WERI-Rb-1 (cell line): ENCODE data around the gene NDUFAF3.

Experiments used
- DNase-seq: peaks from one replicate; pipeline ENCODE4 v3.0.0-alpha.2; 2020
- H3K27ac ChIP-seq: fragments of 250-450 bp; sonication (Bioruptor Pico); 2 replicates; pipeline ENCODE4 v1.5.1; 2020; ENCODE audit warnings: mild to moderate bottlenecking, moderate library complexity
- H3K27me3 ChIP-seq: fragments of 250-450 bp; sonication (Bioruptor Pico); 2 replicates; pipeline ENCODE4 v1.5.1; 2021; ENCODE audit warnings: mild to moderate bottlenecking, low read depth, moderate library complexity; ENCODE audit not compliant: insufficient read depth, severe bottlenecking
- H3K36me3 ChIP-seq: fragments of 250-450 bp; sonication (Bioruptor Pico); 2 replicates; pipeline ENCODE4 v1.5.1; 2020; ENCODE audit warnings: mild to moderate bottlenecking, moderate library complexity
- H3K4me3 ChIP-seq: 2 replicates; pipeline ENCODE4 v1.5.1; 2011; ENCODE audit warnings: low read depth, mild to moderate bottlenecking, control low read depth, low read length
- H3K9me3 ChIP-seq: fragments of 250-450 bp; sonication (Bioruptor Pico); 2 replicates; pipeline ENCODE4 v1.5.1; 2021; ENCODE audit warnings: mild to moderate bottlenecking, moderate library complexity; ENCODE audit not compliant: severe bottlenecking
- TF ChIP-seq, protein P1 (sequence below): IDR thresholded peaks from 2 replicates; pipeline ENCODE4 v1.5.1; 2011; ENCODE audit warnings: low read depth, mild to moderate bottlenecking, control low read depth, inconsistent platforms, low read length

NDUFAF3 gene

DNA sequence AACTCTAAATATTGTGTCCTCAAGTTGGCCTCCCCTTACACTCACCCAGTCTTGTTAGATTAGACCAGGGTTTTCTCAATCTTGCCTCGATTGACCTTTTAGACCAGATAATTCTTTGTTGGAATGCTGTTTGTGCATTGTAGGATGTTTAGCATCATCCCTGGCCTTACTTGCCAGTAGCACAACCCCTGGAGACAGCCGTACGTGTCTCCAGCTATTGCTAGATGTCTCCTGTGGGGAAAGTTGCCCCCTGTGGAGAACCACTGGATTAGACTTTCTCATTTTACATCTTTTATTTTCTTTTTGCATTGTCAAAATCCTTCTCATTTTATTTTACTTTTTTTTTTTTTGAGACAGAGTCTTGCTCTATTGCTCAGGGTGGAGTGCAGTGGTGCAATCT, 12.5 kb upstream of the NDUFAF3 start:
- H3K9me3 ChIP-seq, result no peaks in the 10 kb centered on the region
- H3K27ac ChIP-seq, result no peak overlapping the region
- H3K4me3 ChIP-seq, result no peak overlapping the region
- TF ChIP-seq, protein P1, sequence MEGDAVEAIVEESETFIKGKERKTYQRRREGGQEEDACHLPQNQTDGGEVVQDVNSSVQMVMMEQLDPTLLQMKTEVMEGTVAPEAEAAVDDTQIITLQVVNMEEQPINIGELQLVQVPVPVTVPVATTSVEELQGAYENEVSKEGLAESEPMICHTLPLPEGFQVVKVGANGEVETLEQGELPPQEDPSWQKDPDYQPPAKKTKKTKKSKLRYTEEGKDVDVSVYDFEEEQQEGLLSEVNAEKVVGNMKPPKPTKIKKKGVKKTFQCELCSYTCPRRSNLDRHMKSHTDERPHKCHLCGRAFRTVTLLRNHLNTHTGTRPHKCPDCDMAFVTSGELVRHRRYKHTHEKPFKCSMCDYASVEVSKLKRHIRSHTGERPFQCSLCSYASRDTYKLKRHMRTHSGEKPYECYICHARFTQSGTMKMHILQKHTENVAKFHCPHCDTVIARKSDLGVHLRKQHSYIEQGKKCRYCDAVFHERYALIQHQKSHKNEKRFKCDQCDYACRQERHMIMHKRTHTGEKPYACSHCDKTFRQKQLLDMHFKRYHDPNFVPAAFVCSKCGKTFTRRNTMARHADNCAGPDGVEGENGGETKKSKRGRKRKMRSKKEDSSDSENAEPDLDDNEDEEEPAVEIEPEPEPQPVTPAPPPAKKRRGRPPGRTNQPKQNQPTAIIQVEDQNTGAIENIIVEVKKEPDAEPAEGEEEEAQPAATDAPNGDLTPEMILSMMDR, result no peak
- peaks cover 53% of the 10 kb centered on the region for H3K36me3 ChIP-seq
- H3K27me3 ChIP-seq, result no peaks in the 10 kb centered on the region
- no peak for DNase-seq

DNA sequence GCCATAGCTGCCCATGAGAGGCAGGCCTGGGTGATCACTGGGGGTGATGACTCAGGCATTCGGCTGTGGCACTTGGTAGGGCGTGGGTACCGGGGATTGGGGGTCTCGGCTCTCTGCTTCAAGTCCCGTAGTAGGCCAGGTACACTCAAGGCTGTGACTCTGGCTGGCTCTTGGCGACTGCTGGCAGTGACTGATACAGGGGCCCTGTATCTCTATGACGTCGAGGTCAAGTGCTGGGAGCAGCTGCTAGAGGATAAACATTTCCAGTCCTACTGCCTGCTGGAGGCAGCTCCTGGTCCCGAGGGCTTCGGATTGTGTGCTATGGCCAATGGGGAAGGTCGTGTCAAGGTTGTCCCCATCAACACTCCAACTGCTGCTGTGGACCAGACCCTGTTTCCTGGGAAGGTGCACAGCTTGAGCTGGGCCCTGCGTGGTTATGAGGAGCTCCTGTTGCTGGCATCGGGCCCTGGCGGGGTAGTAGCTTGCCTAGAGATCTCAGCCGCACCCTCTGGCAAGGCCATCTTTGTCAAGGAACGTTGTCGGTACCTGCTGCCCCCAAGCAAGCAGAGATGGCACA, 9.4 kb upstream of the NDUFAF3 start:
- Histone ChIP-seq H3K9me3 (no peaks in the 10 kb centered on the region), H3K4me3 (no peak overlapping the region), H3K36me3 (peaks cover 71% of the 10 kb centered on the region), H3K27me3 (no peaks in the 10 kb centered on the region), H3K27ac (no peak overlapping the region)
- TF ChIP-seq, protein P1, result no peak
- no peak for DNase-seq

DNA sequence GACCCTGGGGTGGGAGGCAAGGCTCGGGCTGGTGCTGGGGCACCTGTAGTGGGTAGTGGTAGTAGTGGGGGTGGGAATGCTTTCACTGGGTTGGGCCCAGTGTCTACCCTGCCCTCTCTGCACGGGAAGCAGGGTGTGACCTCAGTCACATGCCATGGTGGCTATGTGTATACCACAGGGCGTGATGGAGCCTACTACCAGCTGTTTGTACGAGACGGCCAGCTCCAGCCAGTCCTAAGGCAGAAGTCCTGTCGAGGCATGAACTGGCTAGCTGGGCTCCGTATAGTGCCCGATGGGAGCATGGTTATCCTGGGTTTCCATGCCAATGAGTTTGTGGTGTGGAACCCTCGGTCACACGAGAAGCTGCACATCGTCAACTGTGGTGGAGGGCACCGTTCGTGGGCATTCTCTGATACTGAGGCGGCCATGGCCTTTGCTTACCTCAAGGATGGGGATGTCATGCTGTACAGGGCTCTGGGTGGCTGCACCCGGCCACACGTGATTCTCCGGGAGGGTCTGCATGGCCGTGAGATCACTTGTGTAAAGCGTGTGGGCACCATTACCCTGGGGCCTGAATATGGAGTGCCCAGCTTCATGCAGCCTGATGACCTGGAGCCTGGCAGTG, 8.7 kb upstream of the NDUFAF3 start:
- Histone ChIP-seq H3K27me3 (no peaks in the 10 kb centered on the region), H3K9me3 (no peaks in the 10 kb centered on the region), H3K36me3 (peaks cover 69% of the 10 kb centered on the region), H3K27ac (no peak overlapping the region), H3K4me3 (no peak overlapping the region)
- no peak for DNase-seq
- TF ChIP-seq, protein P1, result no peak

GRCh38 chr3:49013738-49014660, 7.9 kb upstream of the NDUFAF3 start:
- TF ChIP-seq, protein P1, result peak; percentile 83
- Histone ChIP-seq H3K27me3 (no peaks in the 10 kb centered on the region), H3K4me3 (no peak overlapping the region), H3K27ac (no peak overlapping the region), H3K9me3 (no peaks in the 10 kb centered on the region), H3K36me3 (peaks cover 62% of the 10 kb centered on the region)
- peak; percentile 77 for DNase-seq

- TF ChIP-seq, protein P1, result no peak
- Histone ChIP-seq H3K27ac (no peak overlapping the region), H3K9me3 (no peaks in the 10 kb centered on the region), H3K36me3 (peaks cover 53% of the 10 kb centered on the region), H3K27me3 (no peaks in the 10 kb centered on the region), H3K4me3 (no peak overlapping the region)
- no peak for DNase-seq
These were observed 6.8 kb upstream of the NDUFAF3 start for GRCh38 chr3:49015072-49015471.
